Erythroblast (primary cell): ENCODE data around the gene COG5.

Experiments used
- GATA1 ChIP-seq: IDR thresholded peaks from 2 replicates; pipeline ENCODE4 v1.6.1; 2011; ENCODE audit warnings: low read depth, mild to moderate bottlenecking, control low read depth, low read length, moderate library complexity
- POLR2A ChIP-seq: IDR thresholded peaks from 2 replicates; pipeline ENCODE4 v1.6.1; 2011; ENCODE audit warnings: mild to moderate bottlenecking, low read length

GRCh38 chr7:107190090-107190489, 373.6 kb downstream of the COG5 start:
- TF ChIP-seq POLR2A (no peak), GATA1 (no peak)
